OCI-LY3 (cell line): Measurements from ENCODE around the gene DOCK9.

Experiments
- CTCF ChIP-seq: fragments of 200-600, 300-600 bp; sonication (generic); IDR thresholded peaks from 2 replicates; pipeline ENCODE4 v1.5.1; 2014; ENCODE audit warnings: antibody characterized with exemption, low read length, low read depth
- EZH2phosphoT487 ChIP-seq: fragments of 200-600 bp; shearing (Covaris generic); IDR thresholded peaks from 2 replicates; pipeline ENCODE4 v1.6.1; 2018; ENCODE audit warnings: antibody characterized with exemption, mixed run types, low read depth

GRCh38 chr13:98839856-98840769, 137.8 kb downstream of the DOCK9 start:
- peak; percentile 77 for TF ChIP-seq CTCF
- no peak for TF ChIP-seq EZH2phosphoT487
